ENCODE data around the gene YOD1. TPM values are rescaled to one million over a fixed set of nuclear protein-coding genes. Genes with fewer than 3 reads are reported as not detected.

Gene YOD1
- total RNA-seq, 1 experiment from 2014 or later, result 63.9 TPM

- Histone ChIP-seq H3K4me1 (ENCODE audit: insufficient read depth, low read length) (no peaks in the 10 kb centered on the region), H3K4me2 (ENCODE audit: low read length) (no peak overlapping the region), H3K9me3 (ENCODE audit: low read length) (no peaks in the 10 kb centered on the region), H3K79me2 (ENCODE audit: low read length) (no peaks in the 10 kb centered on the region), H3F3A (ENCODE audit: low read length, unreplicated experiment) (no peaks in the 10 kb centered on the region), H3K27me3 (ENCODE audit: low read length) (0 out of 2 replicates have a peak, but pooled peaks cover 12% of the 10 kb centered on the region), H3K4me3 (ENCODE audit: low read length) (no peak overlapping the region), H3K9ac (ENCODE audit: low read length) (no peak overlapping the region), H3K36me3 (ENCODE audit: low read depth, low read length) (no peaks in the 10 kb centered on the region), H2AFZ (ENCODE audit: low read length) (no peak overlapping the region), H3K27ac (ENCODE audit: low read length) (no peak overlapping the region), H3K9me2 (replicated peaks; ENCODE audit: low read length) (no peaks in the 10 kb centered on the region), H4K20me1 (ENCODE audit: low read length) (no peaks in the 10 kb centered on the region)
- intact Hi-C loops (cut with micrococcal nuclease), result loop anchor here (5.0 kb wide), 1 partner anchor 73 kb away; no protein-coding TSS in a partner anchor
- ATAC-seq (no peak), DNase-seq (no peak)
- POLR2A ChIA-PET (ENCODE audit: unreplicated experiment), result no interaction called here
- TF ChIP-seq EZH2 (IDR thresholded peaks at IDR 0.05; ENCODE audit: low read length, unreplicated experiment) (no peak), EZH2phosphoT487 (IDR thresholded peaks at IDR 0.05; ENCODE audit: borderline replicate concordance, low read length) (no peak)
- no TSS peak for BruUV-seq (replicated peaks)
- CTCF ChIA-PET, result no interaction called here
Measured at GRCh38 chr1:207089627-207090355, 38.8 kb upstream of the YOD1 start.

- H3K4me1 ChIP-seq (ENCODE audit: insufficient read depth, low read length), result no peaks in the 10 kb centered on the region
- H3K79me2 ChIP-seq (ENCODE audit: low read length), result no peaks in the 10 kb centered on the region
- DNase-seq (peak; percentile 64), ATAC-seq (no peak)
- H3K4me3 ChIP-seq (ENCODE audit: low read length), result no peak within 1 kb of the TSS
- BruUV-seq (replicated peaks), result no TSS peak
- no peak within 1 kb of the TSS for H3K4me2 ChIP-seq (ENCODE audit: low read length)
- no peaks in the 10 kb centered on the region for H3K9me2 ChIP-seq (replicated peaks; ENCODE audit: low read length)
- no peaks in the 10 kb centered on the region for H3K9me3 ChIP-seq (ENCODE audit: low read length)
- no peak within 1 kb of the TSS for H2AFZ ChIP-seq (ENCODE audit: low read length)
- H3K27ac ChIP-seq (ENCODE audit: low read length), result no peak within 1 kb of the TSS
- ChIA-PET POLR2A (ENCODE audit: unreplicated experiment) (no interaction called here), CTCF (no interaction called here)
- no peaks in the 10 kb centered on the region for H3F3A ChIP-seq (ENCODE audit: low read length, unreplicated experiment)
- no peak within 1 kb of the TSS for H3K9ac ChIP-seq (ENCODE audit: low read length)
- TF ChIP-seq EZH2 (IDR thresholded peaks at IDR 0.05; ENCODE audit: low read length, unreplicated experiment), result no peak
- no peak for TF ChIP-seq EZH2phosphoT487 (IDR thresholded peaks at IDR 0.05; ENCODE audit: borderline replicate concordance, low read length)
- no peak for TF ChIP-seq CTCF (conservative IDR thresholded peaks at IDR 0.05; ENCODE audit: low read depth, low read length)
- H4K20me1 ChIP-seq (ENCODE audit: low read length), result no peaks in the 10 kb centered on the region
- intact Hi-C loops (cut with micrococcal nuclease), result no loop called here
- no peaks in the 10 kb centered on the region for H3K36me3 ChIP-seq (ENCODE audit: low read depth, low read length)
- 0 out of 2 replicates have a peak, but pooled peaks cover 12% of the 10 kb centered on the region for H3K27me3 ChIP-seq (ENCODE audit: low read length)
Measured at GRCh38 chr1:207088701-207089626, 38.0 kb upstream of the YOD1 start, which contains the start of gene C4BPB. C4BPB (plus strand) TSS chr1:207088860; CDS start chr1:207089532, 672 bp downstream.

- no peak overlapping the region for H3K9ac ChIP-seq (ENCODE audit: low read length)
- no peaks in the 10 kb centered on the region for H3K36me3 ChIP-seq (ENCODE audit: low read depth, low read length)
- no peaks in the 10 kb centered on the region for H3K4me1 ChIP-seq (ENCODE audit: insufficient read depth, low read length)
- intact Hi-C loops (cut with micrococcal nuclease), result no loop called here
- ATAC-seq (no peak), DNase-seq (no peak)
- BruUV-seq (replicated peaks), result no TSS peak
- no peaks in the 10 kb centered on the region for H3F3A ChIP-seq (ENCODE audit: low read length, unreplicated experiment)
- H3K27me3 ChIP-seq (ENCODE audit: low read length), result 0 out of 2 replicates have a peak, but pooled peaks cover 12% of the 10 kb centered on the region
- CTCF ChIA-PET, result no interaction called here
- H3K4me2 ChIP-seq (ENCODE audit: low read length), result no peak overlapping the region
- TF ChIP-seq EZH2phosphoT487 (IDR thresholded peaks at IDR 0.05; ENCODE audit: borderline replicate concordance, low read length) (no peak), CTCF (conservative IDR thresholded peaks at IDR 0.05; ENCODE audit: low read depth, low read length) (no peak), EZH2 (IDR thresholded peaks at IDR 0.05; ENCODE audit: low read length, unreplicated experiment) (no peak)
- H3K9me3 ChIP-seq (ENCODE audit: low read length), result no peaks in the 10 kb centered on the region
- no peaks in the 10 kb centered on the region for H3K9me2 ChIP-seq (replicated peaks; ENCODE audit: low read length)
- no peaks in the 10 kb centered on the region for H4K20me1 ChIP-seq (ENCODE audit: low read length)
- no peaks in the 10 kb centered on the region for H3K79me2 ChIP-seq (ENCODE audit: low read length)
- H3K4me3 ChIP-seq (ENCODE audit: low read length), result no peak overlapping the region
- H3K27ac ChIP-seq (ENCODE audit: low read length), result no peak overlapping the region
- no peak overlapping the region for H2AFZ ChIP-seq (ENCODE audit: low read length)
- POLR2A ChIA-PET (ENCODE audit: unreplicated experiment), result no interaction called here
Measured at GRCh38 chr1:207088161-207088560, 37.2 kb upstream of the YOD1 start.

Data from PC-3 (cell line).